Nephron (organoid): ENCODE data around the gene POU2F2.
"Not testable (repeated sequence)": the region's sequence is repeated elsewhere in the genome, so short reads cannot be mapped to it uniquely, and the experiment has no call there.

Experiments
- H3K27ac Mint-ChIP-seq, 3 experiments: 2 replicates each; pipeline ENCODE4 v1.8.0; 2020; ENCODE audit warnings: mixed read lengths in 3 of 3, mild to moderate bottlenecking in 2 of 3, moderate library complexity in 1 of 3
- H3K27me3 Mint-ChIP-seq: 2 replicates; pipeline ENCODE4 v1.8.0; 2021; ENCODE audit warnings: low read depth, mild to moderate bottlenecking, moderate library complexity, mixed read lengths
- H3K36me3 Mint-ChIP-seq: 2 replicates; pipeline ENCODE4 v1.8.0; 2020; ENCODE audit warnings: low read depth, mixed read lengths
- H3K4me1 Mint-ChIP-seq: 2 replicates; pipeline ENCODE4 v1.8.0; 2020; ENCODE audit warnings: mixed read lengths
- H3K4me3 Mint-ChIP-seq, 3 experiments: 2 replicates each; pipeline ENCODE4 v1.8.0; 2020; ENCODE audit warnings: mild to moderate bottlenecking in 3 of 3, mixed read lengths in 3 of 3, moderate library complexity in 2 of 3
- H3K9me3 Mint-ChIP-seq: 2 replicates; pipeline ENCODE4 v1.8.0; 2020; ENCODE audit warnings: mixed read lengths
- CTCF ChIP-seq, 3 experiments: fragments of 200-600 bp; sonication (generic); IDR thresholded peaks; one replicate each; pipeline ENCODE4 v1.5.0; 2021; ENCODE audit warnings: antibody characterized with exemption in 3 of 3; ENCODE audit not compliant: unreplicated experiment in 3 of 3

POU2F2 gene

GRCh38 chr19:42110658-42111057 lies 21.6 kb downstream of the POU2F2 start:
- no peaks in the 10 kb centered on the region for H3K9me3 Mint-ChIP-seq

GRCh38 chr19:42109896-42110295 lies 22.4 kb downstream of the POU2F2 start:
- Mint-ChIP-seq H3K27me3 (peaks cover 30% of the 10 kb centered on the region), H3K36me3 (no peaks in the 10 kb centered on the region), H3K4me1 (peaks cover 11% of the 10 kb centered on the region), H3K4me3 (no peak overlapping the region), H3K27ac (no peak overlapping the region), H3K9me3 (no peaks in the 10 kb centered on the region)
- no peak for TF ChIP-seq CTCF (IDR thresholded peaks at IDR 0.05; ENCODE audit: unreplicated experiment in 3 of 3)

More at GRCh38 chr19:42110658-42111057, 21.6 kb downstream of the POU2F2 start:
- Mint-ChIP-seq H3K4me3 (no peak overlapping the region), H3K27ac (no peak overlapping the region), H3K4me1 (peaks cover 17% of the 10 kb centered on the region), H3K36me3 (no peaks in the 10 kb centered on the region), H3K27me3 (peaks cover 22% of the 10 kb centered on the region)
- no peak for TF ChIP-seq CTCF (IDR thresholded peaks at IDR 0.05; ENCODE audit: unreplicated experiment in 3 of 3)

- Mint-ChIP-seq H3K4me1 (peaks cover 4% of the 10 kb centered on the region), H3K27me3 (peaks cover 33% of the 10 kb centered on the region), H3K27ac (no peak overlapping the region), H3K36me3 (no peaks in the 10 kb centered on the region), H3K4me3 (no peak overlapping the region), H3K9me3 (no peaks in the 10 kb centered on the region)
- TF ChIP-seq CTCF (IDR thresholded peaks at IDR 0.05; ENCODE audit: unreplicated experiment in 3 of 3) = peak; percentile 90 to 98 (median 92)
Measured at GRCh38 chr19:42108527-42109389, 23.5 kb downstream of the POU2F2 start.

- no peak overlapping the region for H3K4me3 Mint-ChIP-seq
- no peaks in the 10 kb centered on the region for H3K9me3 Mint-ChIP-seq
- TF ChIP-seq CTCF (IDR thresholded peaks at IDR 0.05; ENCODE audit: unreplicated experiment in 3 of 3) = no peak
- no peaks in the 10 kb centered on the region for H3K4me1 Mint-ChIP-seq
- peaks cover 38% of the 10 kb centered on the region for H3K27me3 Mint-ChIP-seq
- no peak overlapping the region for H3K27ac Mint-ChIP-seq
- H3K36me3 Mint-ChIP-seq = no peaks in the 10 kb centered on the region
Measured at GRCh38 chr19:42105368-42105767, 26.9 kb downstream of the POU2F2 start.

- no peak overlapping the region for H3K4me3 Mint-ChIP-seq
- peaks cover 40% of the 10 kb centered on the region for H3K27me3 Mint-ChIP-seq
- no peaks in the 10 kb centered on the region for H3K4me1 Mint-ChIP-seq
- no peak overlapping the region for H3K27ac Mint-ChIP-seq
- no peaks in the 10 kb centered on the region for H3K36me3 Mint-ChIP-seq
- TF ChIP-seq CTCF (IDR thresholded peaks at IDR 0.05; ENCODE audit: unreplicated experiment in 3 of 3) = no peak
- H3K9me3 Mint-ChIP-seq = no peaks in the 10 kb centered on the region
Measured at GRCh38 chr19:42102877-42103276, 29.4 kb downstream of the POU2F2 start.

GRCh38 chr19:42100241-42100640 lies 32.0 kb downstream of the POU2F2 start:
- H3K4me3 Mint-ChIP-seq, H3K27ac Mint-ChIP-seq, H3K9me3 Mint-ChIP-seq, H3K4me1 Mint-ChIP-seq, H3K36me3 Mint-ChIP-seq: not testable (repeated sequence)
- H3K27me3 Mint-ChIP-seq = peaks cover 38% of the 10 kb centered on the region
